Activated B cell treated with CpG ODN at 0.5 μM for 24 hours (primary cell): ENCODE measurements around the gene XIRP1. TPM values are rescaled to one million over a fixed set of nuclear protein-coding genes. Genes with fewer than 3 reads are reported as not detected.

ENCODE experiments used
- ATAC-seq: fragments of 200-7000 bp; cut with Tn5 transposase; one replicate; pipeline ENCODE4 v1.10.0; 2021; ENCODE audit warnings: low read depth, mild to moderate bottlenecking, moderate library complexity
- CTCF ChIA-PET: fragments of 350-600 bp; sonication (Branson Sonifier 250); formaldehyde crosslinking; loops from one replicate; lab custom pipeline; 2021; ENCODE audit warnings: antibody characterized with exemption; lab: Charles Lee
- POLR2A ChIA-PET: fragments of 350-600 bp; sonication (Branson Sonifier 250); formaldehyde crosslinking; loops from one replicate; lab custom pipeline; 2021; ENCODE audit warnings: antibody characterized with exemption; lab: Charles Lee
- DNase-seq: peaks from one replicate; pipeline ENCODE4 v3.0.0; 2022
- H3K27ac Mint-ChIP-seq: one replicate; pipeline ENCODE4 v1.8.0; 2020; ENCODE audit warnings: mixed read lengths
- H3K27me3 Mint-ChIP-seq: one replicate; pipeline ENCODE4 v1.8.0; 2021; ENCODE audit warnings: mixed read lengths
- H3K36me3 Mint-ChIP-seq: one replicate; pipeline ENCODE4 v1.8.0; 2021; ENCODE audit warnings: low read depth, mixed read lengths
- H3K4me1 Mint-ChIP-seq: one replicate; pipeline ENCODE4 v1.8.0; 2021; ENCODE audit warnings: mixed read lengths
- H3K4me3 Mint-ChIP-seq: one replicate; pipeline ENCODE4 v1.8.0; 2020; ENCODE audit warnings: mild to moderate bottlenecking, mixed read lengths
- H3K9me3 Mint-ChIP-seq: one replicate; pipeline ENCODE4 v1.8.0; 2020; ENCODE audit warnings: mixed read lengths
- CTCF ChIP-seq: fragments of 200-600 bp; IDR thresholded peaks from one replicate; pipeline ENCODE4 v1.8.0; 2022; ENCODE audit warnings: antibody characterized with exemption, mild to moderate bottlenecking
- intact Hi-C: fragments of 100-400 bp; cut with micrococcal nuclease; formaldehyde crosslinking; loops from one replicate; pipeline ENCODE4 v1.15.1; 2024
- total RNA-seq: library from RNA; stranded (reverse); gene quantifications from 2 replicates; pipeline ENCODE4 v1.2.3, GENCODE V29; 2022

Gene XIRP1
- total RNA-seq, 1 donor from 2014 or later, result 0.60 TPM

GRCh38 chr3:39219702-39220101 lies 27.3 kb upstream of the XIRP1 start:
- no peak for TF ChIP-seq CTCF
- no peaks in the 10 kb centered on the region for H3K36me3 Mint-ChIP-seq
- no peak for ATAC-seq
- peaks cover 31% of the 10 kb centered on the region for H3K4me1 Mint-ChIP-seq
- H3K9me3 Mint-ChIP-seq, result no peaks in the 10 kb centered on the region
- no peak overlapping the region for H3K27ac Mint-ChIP-seq
- intact Hi-C loops, result no loop called here
- ChIA-PET CTCF (interaction anchor here (1.3 to 13.4 kb wide), 2 partner anchors 70 to 93 kb away, joined by 3 to 209 read pairs; no protein-coding TSS in a partner anchor), POLR2A (no interaction called here)
- DNase-seq, result no peak
- peaks cover 3% of the 10 kb centered on the region for H3K27me3 Mint-ChIP-seq
- no peak overlapping the region for H3K4me3 Mint-ChIP-seq

DNA sequence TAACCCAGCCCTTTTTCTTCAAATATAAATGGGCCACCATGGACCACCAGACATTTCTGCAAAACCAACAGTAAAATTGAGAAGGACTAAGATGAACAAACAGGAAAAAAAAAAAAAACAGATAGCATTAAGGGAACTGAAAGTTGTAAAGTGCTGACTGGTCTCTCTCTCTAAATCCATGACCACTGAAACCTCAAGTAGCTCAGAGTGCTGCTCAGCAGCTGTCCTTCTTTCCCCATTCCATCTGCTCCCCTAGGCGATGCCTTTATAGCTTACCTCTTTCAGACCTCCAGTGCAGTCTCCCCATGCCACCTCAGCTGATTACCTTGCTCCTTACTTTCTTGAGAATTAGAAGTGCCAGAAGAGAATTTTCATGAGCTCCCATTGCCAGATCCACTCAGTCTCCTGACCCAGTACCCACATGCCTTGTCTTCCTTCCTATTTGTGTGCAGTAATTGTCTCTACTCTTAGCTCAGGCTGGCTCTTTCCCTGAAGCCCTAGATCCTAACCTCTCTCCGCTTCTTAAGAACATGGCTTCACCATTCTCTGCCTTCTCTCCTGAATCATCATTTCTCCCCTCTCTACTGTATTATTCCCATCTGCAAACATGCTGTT lies 23.9 kb upstream of the XIRP1 start:
- no peak for TF ChIP-seq CTCF
- Mint-ChIP-seq H3K4me1 (peaks cover 30% of the 10 kb centered on the region), H3K4me3 (peak overlapping the region; percentile 52), H3K36me3 (no peaks in the 10 kb centered on the region), H3K27ac (peak overlapping the region; percentile 50), H3K27me3 (peaks cover 3% of the 10 kb centered on the region), H3K9me3 (no peaks in the 10 kb centered on the region)
- ChIA-PET POLR2A (interaction anchor here (0.7 to 1.0 kb wide), 7 partner anchors 10 to 164 kb away, joined by 3 to 6 read pairs (median 5); no protein-coding TSS in a partner anchor), CTCF (interaction anchor here (0.5 to 13.4 kb wide), 6 partner anchors 9 to 209 kb away, joined by 3 to 209 read pairs (median 4); no protein-coding TSS in a partner anchor)
- intact Hi-C loops, result loop anchor here (1.0 to 2.0 kb wide), 4 partner anchors 10 to 73 kb away; no protein-coding TSS in a partner anchor
- no peak for DNase-seq
- peak; percentile 94 for ATAC-seq

GRCh38 chr3:39213613-39214012 lies 21.2 kb upstream of the XIRP1 start:
- Mint-ChIP-seq H3K9me3 (no peaks in the 10 kb centered on the region), H3K4me1 (peaks cover 26% of the 10 kb centered on the region), H3K27me3 (peaks cover under 1% of the 10 kb centered on the region), H3K36me3 (no peaks in the 10 kb centered on the region), H3K4me3 (no peak overlapping the region), H3K27ac (no peak overlapping the region)
- intact Hi-C loops, result no loop called here
- DNase-seq, result no peak
- TF ChIP-seq CTCF, result no peak
- POLR2A ChIA-PET, result no interaction called here
- CTCF ChIA-PET, result interaction anchor here (13.4 kb wide), 1 partner anchor 76 kb away, joined by 209 read pairs; no protein-coding TSS in a partner anchor
- no peak for ATAC-seq

DNA sequence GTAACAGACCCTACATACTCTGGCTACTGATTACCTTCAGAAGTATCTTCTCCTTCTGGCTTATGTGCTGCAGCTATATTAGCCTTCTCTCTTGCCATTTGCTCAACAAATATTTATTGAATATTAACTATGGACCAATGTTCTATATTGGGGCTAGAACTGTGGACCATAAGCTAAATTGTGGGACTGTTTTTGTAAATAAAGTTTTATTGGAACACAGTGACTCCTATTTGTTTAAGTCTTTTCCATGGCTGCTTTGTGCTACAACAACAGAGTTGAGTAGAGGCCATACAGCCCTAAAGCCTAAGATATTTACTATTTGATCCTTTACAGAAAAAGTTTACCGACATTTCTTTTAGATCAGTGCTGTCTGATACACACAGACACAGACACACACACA lies 20.3 kb upstream of the XIRP1 start:
- peaks cover 30% of the 10 kb centered on the region for H3K4me1 Mint-ChIP-seq
- DNase-seq (no peak), ATAC-seq (no peak)
- CTCF ChIA-PET, result interaction anchor here (13.4 kb wide), 1 partner anchor 77 kb away, joined by 209 read pairs; no protein-coding TSS in a partner anchor
- intact Hi-C loops, result no loop called here
- no peaks in the 10 kb centered on the region for H3K36me3 Mint-ChIP-seq
- H3K27me3 Mint-ChIP-seq, result no peaks in the 10 kb centered on the region
- POLR2A ChIA-PET, result no interaction called here
- no peak for TF ChIP-seq CTCF
- no peak overlapping the region for H3K4me3 Mint-ChIP-seq
- no peaks in the 10 kb centered on the region for H3K9me3 Mint-ChIP-seq
- H3K27ac Mint-ChIP-seq, result no peak overlapping the region

DNA sequence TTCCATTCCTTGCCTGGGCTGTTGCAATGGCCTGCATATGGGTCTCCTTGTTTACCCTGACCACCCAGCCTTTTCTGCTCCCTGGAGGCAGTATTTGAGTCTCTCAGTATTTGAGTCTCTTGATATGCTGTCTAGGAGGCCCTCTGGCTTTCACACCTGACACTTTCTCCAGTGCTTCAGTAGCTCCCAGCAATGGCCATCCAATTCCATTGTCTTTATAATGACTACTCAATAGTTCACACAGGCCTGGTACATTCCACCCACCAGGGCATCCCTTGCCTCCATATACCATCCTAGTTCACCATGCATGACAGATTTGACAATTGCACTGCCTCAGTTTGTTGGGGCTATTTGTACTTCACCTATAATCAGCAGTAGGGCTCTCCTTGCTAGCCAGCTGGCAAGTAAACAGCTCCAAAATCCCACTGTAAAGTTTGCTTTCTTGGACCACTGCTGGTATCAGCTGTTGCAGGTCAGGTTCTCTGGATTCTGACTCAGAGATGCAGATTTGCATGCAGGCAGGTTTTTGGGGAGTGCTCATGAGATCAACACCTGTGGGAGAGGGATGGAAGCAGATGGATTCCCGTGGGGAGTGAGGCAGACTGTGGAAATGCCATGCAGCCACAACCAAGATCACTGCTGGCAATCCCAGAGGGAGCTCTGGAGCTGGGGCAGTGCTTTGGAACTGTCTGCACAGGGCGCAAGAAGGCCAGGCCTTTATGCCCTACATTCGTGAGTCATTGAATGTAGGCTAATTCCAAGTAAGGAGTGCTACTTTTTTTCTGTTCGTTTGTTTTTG lies 19.1 kb upstream of the XIRP1 start:
- Mint-ChIP-seq H3K27ac (no peak overlapping the region), H3K9me3 (no peaks in the 10 kb centered on the region), H3K4me1 (peaks cover 22% of the 10 kb centered on the region), H3K36me3 (no peaks in the 10 kb centered on the region), H3K27me3 (no peaks in the 10 kb centered on the region), H3K4me3 (no peak overlapping the region)
- intact Hi-C loops, result no loop called here
- DNase-seq (no peak), ATAC-seq (no peak)
- no peak for TF ChIP-seq CTCF
- ChIA-PET CTCF (interaction anchor here (0.6 to 13.4 kb wide), 3 partner anchors 21 to 78 kb away, joined by 3 to 209 read pairs (median 40); partner anchors contain the start of gene XIRP1), POLR2A (no interaction called here)
